Measurements from ENCODE around the gene DLG3. TPM values are rescaled to one million over a fixed set of nuclear protein-coding genes. Genes with fewer than 3 reads are reported as not detected.

The DLG3 gene
- total RNA-seq, 1 donor from 2014 or later = 7.9 TPM

GRCh38 chrX:70525733-70526132 lies 81.1 kb downstream of the DLG3 start:
- Histone ChIP-seq H3K27me3 (ENCODE audit: low read depth) (no peaks in the 10 kb centered on the region), H3K27ac (replicated peaks) (no peak overlapping the region), H3K36me3 (no peaks in the 10 kb centered on the region), H3K4me1 (no peaks in the 10 kb centered on the region), H3K9me3 (replicated peaks) (no peaks in the 10 kb centered on the region), H3K4me3 (no peak overlapping the region)
- no peak for DNase-seq
- no peak for TF ChIP-seq CTCF (IDR thresholded peaks at IDR 0.05; ENCODE audit: borderline replicate concordance)
- intact Hi-C loops (cut with micrococcal nuclease) = no loop called here

DNA sequence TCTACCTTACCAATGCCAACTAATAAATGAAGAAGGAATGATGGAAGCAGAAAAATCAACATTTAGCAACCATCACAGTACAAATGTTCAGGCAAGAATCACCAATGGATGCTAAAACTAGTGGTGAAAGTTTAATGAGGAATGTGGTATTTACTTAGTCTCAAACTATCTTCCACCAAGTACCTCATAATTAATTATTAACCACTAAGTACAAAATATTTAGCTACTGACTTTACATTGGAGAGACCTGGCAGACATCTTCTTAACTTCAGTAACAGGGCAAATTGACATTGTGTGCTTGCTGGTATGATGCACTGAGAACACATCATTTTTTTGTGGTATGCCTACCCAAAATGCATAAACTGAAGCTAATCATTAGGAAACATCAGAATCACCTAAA lies 82.4 kb downstream of the DLG3 start:
- no peak for TF ChIP-seq CTCF (IDR thresholded peaks at IDR 0.05; ENCODE audit: borderline replicate concordance)
- Histone ChIP-seq H3K4me3 (no peak overlapping the region), H3K4me1 (no peaks in the 10 kb centered on the region), H3K36me3 (no peaks in the 10 kb centered on the region), H3K27me3 (ENCODE audit: low read depth) (no peaks in the 10 kb centered on the region), H3K27ac (replicated peaks) (no peak overlapping the region), H3K9me3 (replicated peaks) (no peaks in the 10 kb centered on the region)
- intact Hi-C loops (cut with micrococcal nuclease) = no loop called here
- no peak for DNase-seq

DNA sequence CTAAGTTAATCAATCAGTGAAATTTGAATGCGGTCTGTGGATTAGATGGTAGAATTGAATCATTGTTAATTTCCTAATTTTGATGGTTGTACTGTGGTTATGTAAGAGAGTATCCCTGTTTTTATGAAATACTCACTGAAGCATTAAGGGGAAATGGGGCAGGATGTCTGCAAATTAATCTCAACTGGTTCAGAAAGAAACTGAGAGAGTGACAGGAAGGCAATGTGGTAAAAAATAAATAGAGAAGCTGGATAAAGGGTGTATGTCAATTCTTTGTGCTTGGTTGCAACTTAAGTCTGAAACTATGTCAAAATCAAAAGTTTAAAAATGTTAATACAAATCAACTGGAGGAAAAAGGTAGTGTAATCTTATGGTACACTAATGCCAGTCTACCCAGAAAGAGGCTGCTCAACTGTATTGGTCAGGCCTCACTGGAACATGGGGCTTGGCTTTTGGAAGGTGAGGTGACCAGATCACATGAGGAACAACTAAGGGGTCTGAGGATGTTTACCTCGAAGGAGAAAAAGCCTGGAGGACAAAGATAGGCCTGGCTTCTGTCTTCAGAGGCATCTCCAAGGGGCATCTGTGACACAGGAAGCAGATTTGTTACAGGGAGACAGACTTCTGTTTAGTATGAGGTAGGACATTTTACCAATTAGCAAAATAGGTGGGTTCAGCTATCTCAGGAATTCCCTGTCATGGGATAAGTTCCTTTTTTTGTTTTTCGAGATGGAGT lies 83.1 kb downstream of the DLG3 start:
- Histone ChIP-seq H3K9me3 (replicated peaks) (no peaks in the 10 kb centered on the region), H3K36me3 (no peaks in the 10 kb centered on the region), H3K27me3 (ENCODE audit: low read depth) (no peaks in the 10 kb centered on the region), H3K27ac (replicated peaks) (no peak overlapping the region), H3K4me3 (no peak overlapping the region), H3K4me1 (no peaks in the 10 kb centered on the region)
- intact Hi-C loops (cut with micrococcal nuclease) = no loop called here
- DNase-seq = no peak
- TF ChIP-seq CTCF (IDR thresholded peaks at IDR 0.05; ENCODE audit: borderline replicate concordance) = no peak

DNA sequence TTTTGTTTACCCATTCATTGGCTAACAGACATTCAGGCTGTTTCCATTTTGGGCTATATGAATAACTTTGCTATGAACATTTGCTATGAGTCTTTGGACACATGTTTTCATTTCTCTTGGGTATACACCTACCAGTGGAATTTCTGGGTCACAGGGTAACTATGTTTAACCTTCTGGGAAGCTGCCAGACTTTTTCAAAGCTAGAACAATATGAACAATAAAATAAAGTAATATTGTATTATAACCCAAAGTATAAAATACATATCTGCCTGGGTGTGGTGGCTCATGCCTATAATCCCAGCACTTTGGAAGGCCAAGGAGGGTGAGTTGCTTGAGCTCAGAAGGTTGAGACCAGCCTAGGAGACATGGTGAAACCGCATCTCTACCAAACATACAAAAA lies 90.6 kb downstream of the DLG3 start:
- H3K27me3 ChIP-seq (ENCODE audit: low read depth) = no peaks in the 10 kb centered on the region
- no peak overlapping the region for H3K27ac ChIP-seq (replicated peaks)
- intact Hi-C loops (cut with micrococcal nuclease) = no loop called here
- H3K4me1 ChIP-seq = no peaks in the 10 kb centered on the region
- no peaks in the 10 kb centered on the region for H3K9me3 ChIP-seq (replicated peaks)
- H3K36me3 ChIP-seq = no peaks in the 10 kb centered on the region
- no peak for DNase-seq
- no peak for TF ChIP-seq CTCF (IDR thresholded peaks at IDR 0.05; ENCODE audit: borderline replicate concordance)
- H3K4me3 ChIP-seq = no peak overlapping the region

DNA sequence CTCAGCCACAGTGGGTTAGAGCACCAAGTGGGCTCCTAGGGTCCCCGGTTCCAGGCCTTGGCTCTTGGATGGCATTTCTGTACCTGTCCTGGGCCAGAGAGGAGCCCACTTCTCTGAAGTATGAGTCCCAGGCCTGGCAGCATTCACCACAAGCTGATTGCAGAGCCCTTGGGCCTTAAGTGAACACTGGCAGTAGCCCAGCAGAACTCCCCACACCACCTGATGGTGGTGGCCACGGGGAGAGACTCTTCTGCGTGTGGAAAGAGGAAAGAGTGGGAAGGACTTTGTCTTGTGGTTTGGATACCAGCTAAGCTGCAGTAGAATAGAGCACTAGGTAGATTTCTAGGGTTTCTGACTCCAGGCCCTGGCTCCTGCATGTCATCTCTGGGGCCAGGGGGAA lies 104.8 kb downstream of the DLG3 start:
- Histone ChIP-seq H3K9me3 (replicated peaks) (no peaks in the 10 kb centered on the region), H3K4me3 (no peak overlapping the region), H3K36me3 (no peaks in the 10 kb centered on the region), H3K4me1 (no peaks in the 10 kb centered on the region), H3K27me3 (ENCODE audit: low read depth) (no peaks in the 10 kb centered on the region), H3K27ac (replicated peaks) (no peak overlapping the region)
- TF ChIP-seq CTCF (IDR thresholded peaks at IDR 0.05; ENCODE audit: borderline replicate concordance) = no peak
- DNase-seq = no peak
- intact Hi-C loops (cut with micrococcal nuclease) = no loop called here

Measured in left ventricle myocardium inferior (tissue), 1 donor.